NCI-H748 treated with DMSO at 0.1 percent for 48 hours (cell line): ENCODE measurements around the gene SPEM2.

Experiments
- DNase-seq: peaks from one replicate; lab custom pipeline; 2025; lab: John Stamatoyannopoulos, UW

The SPEM2 gene

GRCh38 chr17:7403977-7404736, 21.3 kb upstream of the SPEM2 start, which contains the start of gene TMEM256:
TSS of gene TMEM256 (minus strand) at chr17:7404097. CDS start at chr17:7404084, 13 bp downstream.
- DNase-seq: peak; percentile 100

- DNase-seq: peak; percentile 62
Observed at GRCh38 chr17:7404737-7405349, 20.6 kb upstream of the SPEM2 start.

- no peak for DNase-seq
Observed at GRCh38 chr17:7405350-7406234, 19.8 kb upstream of the SPEM2 start.

GRCh38 chr17:7406235-7406825, 19.1 kb upstream of the SPEM2 start:
- peak; percentile 14 for DNase-seq

GRCh38 chr17:7407082-7407481, 18.3 kb upstream of the SPEM2 start:
- no peak for DNase-seq

GRCh38 chr17:7407485-7408251, 17.7 kb upstream of the SPEM2 start, which contains the start of gene NLGN2:
TSS of gene NLGN2 (plus strand) at chr17:7407845. CDS start at chr17:7408256, 411 bp downstream.
- DNase-seq: no peak

- DNase-seq: no peak
Observed at GRCh38 chr17:7408252-7408727, 17.1 kb upstream of the SPEM2 start.

- no peak for DNase-seq
Observed at GRCh38 chr17:7408863-7409262, 16.6 kb upstream of the SPEM2 start.

- DNase-seq: no peak
Observed at GRCh38 chr17:7409716-7410115, 15.7 kb upstream of the SPEM2 start.

GRCh38 chr17:7410634-7411426, 14.6 kb upstream of the SPEM2 start:
- no peak for DNase-seq

GRCh38 chr17:7411427-7411750, 14.0 kb upstream of the SPEM2 start:
- no peak for DNase-seq

GRCh38 chr17:7413346-7413985, 11.9 kb upstream of the SPEM2 start:
- no peak for DNase-seq

GRCh38 chr17:7414837-7415236, 10.6 kb upstream of the SPEM2 start:
- no peak for DNase-seq

- no peak for DNase-seq
Observed at GRCh38 chr17:7415784-7416183, 9.6 kb upstream of the SPEM2 start.

- DNase-seq: no peak
Observed at GRCh38 chr17:7416323-7416722, 9.1 kb upstream of the SPEM2 start.

- no peak for DNase-seq
Observed at GRCh38 chr17:7417056-7417655, 8.3 kb upstream of the SPEM2 start.

- DNase-seq: no peak
Observed at GRCh38 chr17:7418472-7419152, 6.8 kb upstream of the SPEM2 start.

GRCh38 chr17:7419819-7420610, 5.4 kb upstream of the SPEM2 start, which contains the start of gene SPEM1:
TSS of gene SPEM1 (plus strand) at chr17:7420324. CDS start at chr17:7420385, 61 bp downstream.
- no peak for DNase-seq
